Measurements from ENCODE around the gene DLG5.
A peak's percentile ranks its signal among the peaks of the same experiment; 100 is the strongest.

Gene DLG5

DNA sequence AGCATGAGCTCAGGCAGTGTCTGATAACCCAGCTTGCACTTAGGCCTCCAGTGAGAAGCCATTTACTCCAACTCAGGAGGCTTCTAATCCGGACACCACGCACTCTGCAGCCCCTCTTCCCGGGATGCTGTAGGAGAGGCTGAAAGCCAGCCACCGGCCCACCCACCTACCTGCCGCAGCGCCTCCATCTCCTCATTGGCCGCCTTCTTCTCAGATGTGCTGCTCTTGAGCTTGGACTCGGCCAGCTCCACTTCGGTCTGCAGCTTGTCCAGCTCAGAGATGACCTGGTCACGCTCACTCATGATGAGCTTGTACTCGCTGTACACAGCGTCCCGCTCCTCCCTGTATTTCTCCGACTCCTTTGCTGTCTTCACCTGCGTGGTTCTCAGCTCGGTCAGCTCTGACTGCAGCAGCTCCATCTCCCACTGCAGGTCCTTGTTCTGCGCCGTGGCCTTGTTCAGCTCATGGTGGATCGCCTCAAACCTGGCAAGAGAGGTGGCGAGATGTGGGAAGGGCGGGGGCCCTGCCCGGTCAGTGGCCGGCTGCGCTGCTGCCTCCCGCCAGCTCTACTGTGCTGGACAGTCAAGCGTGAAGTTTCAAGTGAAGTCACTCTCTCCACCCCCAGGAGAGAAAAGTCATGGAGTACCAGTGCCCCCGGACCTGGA, 84.7 kb downstream of the DLG5 start:
- DNase-seq, result no peak

DNA sequence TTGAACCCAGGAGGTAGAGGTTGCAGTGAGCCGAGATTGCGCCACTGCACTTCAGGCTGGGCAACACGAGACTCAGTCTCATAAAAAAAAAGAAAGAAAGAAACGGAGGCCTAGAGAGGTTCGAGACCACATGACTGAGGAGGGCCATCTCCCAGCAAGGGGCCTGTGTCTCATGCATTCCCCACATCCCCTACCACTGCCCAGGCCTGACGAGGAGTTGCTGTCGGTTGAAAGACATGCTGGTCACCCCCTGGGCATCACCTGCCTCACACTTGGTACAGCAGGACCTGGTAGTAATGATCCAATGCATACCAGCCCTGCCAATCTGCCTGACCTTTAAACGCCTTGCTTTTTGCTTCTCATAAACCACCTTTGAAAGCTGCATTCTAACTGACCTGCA, 85.9 kb downstream of the DLG5 start:
- DNase-seq, result no peak

DNA sequence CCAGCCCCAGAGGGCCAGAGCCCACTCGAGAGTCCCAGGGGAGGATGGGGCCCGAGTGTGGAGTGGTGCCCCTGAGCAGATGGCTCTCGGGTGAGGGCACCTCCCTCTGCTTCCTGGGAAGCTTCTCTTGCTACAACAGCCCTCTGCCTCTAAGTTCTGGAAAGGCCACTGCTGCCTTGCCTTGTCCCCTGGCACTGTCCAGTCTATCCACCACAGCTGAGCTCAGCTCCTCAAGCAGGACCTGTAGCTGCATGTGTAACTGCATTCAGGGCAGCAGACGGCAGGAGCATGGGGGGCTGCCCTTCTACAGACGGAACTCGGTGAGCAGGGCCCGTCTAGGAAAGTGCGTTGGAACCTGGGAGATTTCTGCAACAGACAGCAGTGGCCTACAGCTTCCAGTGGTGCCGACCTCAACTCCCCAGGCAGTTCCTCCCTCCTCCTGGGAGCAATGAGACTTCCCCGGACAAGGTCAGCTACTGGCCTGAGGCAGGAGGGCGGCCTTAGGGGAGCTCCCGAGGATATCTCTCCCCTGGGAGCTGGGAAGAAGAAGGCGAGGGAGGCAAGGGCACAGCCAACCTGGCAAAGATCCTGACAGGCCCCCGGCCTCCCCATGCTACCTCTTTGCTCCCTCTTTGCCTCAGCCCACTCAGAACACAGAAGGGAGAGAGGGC, 88.5 kb downstream of the DLG5 start:
- DNase-seq, result no peak

DNA sequence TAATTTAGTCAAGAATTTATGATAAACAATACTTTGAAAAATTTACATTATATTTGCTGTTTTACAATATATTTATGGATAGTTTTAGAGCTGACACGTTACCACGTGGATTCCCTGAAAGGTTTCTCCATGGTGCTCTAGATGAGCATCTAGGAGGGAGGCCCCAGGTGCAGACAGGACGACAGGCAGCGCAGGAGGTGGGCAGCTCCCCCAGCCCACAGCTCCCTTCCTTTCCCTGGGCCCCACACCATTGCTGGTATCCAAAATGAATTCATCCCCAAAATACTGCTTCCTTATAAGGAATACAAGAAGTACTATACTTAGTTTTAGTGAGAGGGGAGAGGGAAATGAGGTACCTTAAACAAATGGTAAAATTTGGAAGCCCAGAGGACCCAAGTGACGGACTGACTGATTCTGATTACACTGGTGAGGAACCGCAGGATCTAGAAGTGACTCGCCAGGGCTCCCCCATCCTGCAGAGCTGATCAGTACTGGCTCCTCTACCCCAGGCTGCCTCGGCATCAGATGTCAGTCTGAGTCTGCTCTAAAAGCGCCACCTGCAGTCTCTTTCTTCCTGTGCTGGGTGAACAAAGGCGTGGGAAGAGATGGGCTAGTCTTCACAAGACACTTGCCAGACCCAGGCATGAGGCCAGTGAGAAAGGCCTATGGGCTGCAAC, 89.2 kb downstream of the DLG5 start:
- no peak for DNase-seq

DNA sequence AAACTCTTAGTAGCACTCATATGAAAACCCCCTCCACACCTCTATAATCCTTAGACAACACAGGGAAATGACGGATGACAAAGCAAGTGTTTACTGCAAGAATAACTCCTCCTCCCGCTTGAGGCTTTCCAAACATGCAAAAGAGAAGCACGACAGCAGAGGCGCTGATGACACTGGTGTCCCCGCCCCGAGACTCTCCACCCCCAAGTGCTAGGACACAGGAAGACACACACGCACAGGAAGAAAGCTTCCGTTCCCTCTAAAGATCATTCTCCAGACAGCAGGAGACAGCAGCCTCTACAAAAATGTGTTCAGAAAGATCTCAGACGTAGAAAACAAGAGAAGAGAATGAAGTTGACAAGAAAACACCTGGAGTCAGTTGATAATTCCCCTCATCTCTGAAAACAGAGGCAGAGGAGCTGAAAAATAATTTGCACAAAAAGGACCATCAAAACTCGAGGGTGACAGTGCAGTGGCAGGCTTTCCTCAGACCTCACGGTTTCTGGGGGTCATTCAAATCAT, 90.2 kb downstream of the DLG5 start:
- peak; percentile 27 for DNase-seq

DNA sequence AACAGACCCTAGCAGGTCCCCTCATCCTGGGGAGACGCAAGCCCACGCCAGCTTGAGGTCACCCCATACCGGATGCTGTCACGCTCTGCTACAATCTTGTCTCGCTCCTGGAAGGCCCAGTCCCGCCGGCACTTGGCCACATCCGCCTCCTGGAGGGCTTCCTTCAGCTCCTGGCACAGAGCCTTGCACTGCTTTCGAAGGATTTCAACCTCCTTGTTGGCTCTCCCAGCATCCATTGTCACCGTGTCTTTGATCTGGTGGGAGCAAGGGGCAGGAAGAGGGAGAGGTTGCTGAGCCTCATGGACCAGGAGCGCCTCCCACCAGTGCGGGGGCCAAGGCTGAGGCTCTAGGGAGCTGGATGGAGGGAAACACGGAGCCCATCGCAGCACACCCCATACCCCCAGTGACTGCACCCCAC, 90.9 kb downstream of the DLG5 start:
- DNase-seq, result no peak

DNA sequence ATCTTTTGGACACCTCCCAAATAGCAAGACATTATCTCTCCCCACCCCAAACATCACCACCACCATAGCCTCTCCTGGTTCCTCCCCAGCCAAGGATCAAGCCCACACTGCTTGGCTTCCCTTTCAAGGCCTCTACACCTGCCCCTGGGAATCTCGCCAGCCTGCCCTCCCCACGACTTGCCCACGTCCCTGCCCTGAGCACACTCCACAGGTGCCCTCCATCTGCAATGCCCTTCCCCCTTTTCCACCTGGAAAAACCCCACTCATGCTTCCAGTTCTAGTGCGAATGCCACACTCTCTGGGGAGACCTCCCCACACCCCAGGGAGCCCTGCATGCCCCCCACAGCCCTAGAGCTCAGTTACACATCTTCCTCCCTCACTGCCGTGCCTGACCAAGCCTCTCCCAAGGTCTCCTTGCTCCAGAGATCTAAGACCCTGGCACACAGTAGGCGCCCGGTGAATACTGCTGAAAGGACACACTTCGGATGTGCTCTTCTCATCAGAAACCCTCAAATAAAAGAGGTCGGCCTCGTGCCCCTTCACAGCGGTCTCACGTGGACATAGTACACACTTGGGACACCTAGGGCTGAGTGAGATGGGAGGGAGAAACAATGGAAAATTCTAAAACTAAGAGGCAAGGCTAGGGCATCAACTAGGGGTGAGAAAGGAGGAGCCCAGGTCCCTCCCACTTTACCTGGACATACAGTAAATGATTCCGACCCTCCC, 91.4 kb downstream of the DLG5 start:
- no peak for DNase-seq

DNA sequence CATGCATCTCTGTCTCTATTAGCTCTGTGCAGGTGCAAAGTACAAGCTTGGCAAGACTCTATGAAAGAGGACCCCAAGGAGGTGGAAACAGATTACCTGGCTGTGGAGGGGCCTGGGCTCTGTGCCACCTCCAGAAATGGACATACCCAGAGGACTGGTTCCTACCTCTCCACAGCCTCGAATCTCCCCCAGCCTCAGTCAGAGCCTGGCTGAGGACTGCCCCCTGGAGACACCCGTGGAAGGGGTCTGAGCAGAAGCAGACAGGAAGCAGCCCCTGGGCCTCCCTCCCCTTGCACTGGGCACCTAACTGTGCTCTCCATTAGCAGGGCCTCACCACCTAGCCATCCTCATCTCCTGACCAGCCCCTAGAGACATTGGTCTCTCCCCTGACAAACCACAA, 92.0 kb downstream of the DLG5 start:
- DNase-seq, result no peak

DNA sequence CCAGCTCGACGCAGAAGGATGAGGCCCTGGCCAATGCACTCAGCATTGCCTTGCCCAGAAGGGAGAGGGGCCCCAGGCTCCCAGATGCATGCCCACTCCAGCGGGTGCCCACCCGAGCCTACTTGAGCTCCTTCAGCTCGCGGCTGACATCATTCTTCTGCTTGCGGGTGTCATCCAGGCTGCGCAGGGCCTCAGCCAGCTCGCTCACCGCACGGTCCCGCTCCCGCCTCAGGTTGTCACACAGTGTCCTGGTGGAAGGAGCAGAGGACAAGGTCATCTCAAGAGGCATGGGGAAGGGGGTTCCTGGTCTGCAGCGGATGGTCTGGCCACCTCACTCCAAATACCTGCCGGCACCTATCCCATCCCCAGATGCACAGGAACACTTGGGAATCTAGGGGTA, 92.8 kb downstream of the DLG5 start:
- no peak for DNase-seq

DNA sequence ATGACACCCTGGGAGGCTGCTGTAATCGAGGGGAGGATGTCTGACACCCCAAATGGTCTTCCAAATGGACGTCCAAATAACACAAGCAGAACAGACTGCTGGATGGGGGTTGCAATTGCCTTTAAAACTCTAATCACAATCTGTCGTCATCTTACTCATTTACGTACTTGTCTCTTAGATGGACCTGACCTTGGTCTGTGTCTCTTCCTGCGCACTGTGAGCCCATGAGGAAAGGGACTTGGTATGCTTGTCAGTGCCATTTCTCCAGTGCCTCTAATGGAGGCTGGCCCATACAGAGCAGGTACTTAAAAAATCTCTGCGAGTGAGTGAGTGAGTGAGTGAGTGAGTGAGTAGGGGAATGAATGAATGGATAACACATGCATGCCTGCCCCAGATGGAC, 93.3 kb downstream of the DLG5 start:
- DNase-seq, result no peak

DNA sequence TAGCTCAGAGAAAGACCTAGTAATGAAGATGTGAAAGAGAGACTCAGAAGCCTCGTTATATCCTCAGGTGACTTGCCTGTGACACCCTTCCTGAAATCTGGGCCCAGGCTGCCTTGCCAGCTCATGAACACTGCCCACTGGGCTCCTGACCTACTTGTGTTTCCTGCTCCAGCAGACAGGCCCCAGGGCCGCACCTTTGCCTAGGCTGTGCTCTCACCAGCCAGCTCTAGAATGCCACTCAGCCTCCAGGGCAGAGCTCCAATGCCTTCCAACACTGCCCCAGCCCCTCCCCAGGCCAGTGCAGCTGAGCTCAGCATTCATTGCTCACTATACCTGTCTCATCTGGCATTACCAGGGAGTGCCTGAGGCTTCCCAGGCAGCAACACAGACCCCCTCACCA, 94.3 kb downstream of the DLG5 start:
- peak; percentile 23 for DNase-seq

DNA sequence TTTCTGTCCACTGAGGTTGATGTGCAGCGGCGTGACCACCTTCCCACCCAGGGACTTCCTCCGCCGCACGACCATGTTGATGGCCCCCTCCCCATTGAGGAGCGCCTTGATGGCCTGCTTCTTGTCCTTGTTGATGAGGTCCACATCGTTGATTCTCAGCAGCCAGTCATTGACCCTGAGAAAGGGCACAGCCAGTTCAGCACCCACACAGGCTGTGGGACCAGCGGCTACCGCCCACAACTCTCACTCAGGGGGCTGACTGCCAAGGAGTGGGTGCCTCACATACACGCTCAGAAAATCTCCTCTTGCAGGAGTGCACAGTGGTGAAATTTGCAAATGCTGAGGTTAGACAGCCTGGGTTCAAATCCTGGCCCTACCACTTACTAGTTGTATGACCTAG, 97.2 kb downstream of the DLG5 start:
- DNase-seq, result no peak

DNA sequence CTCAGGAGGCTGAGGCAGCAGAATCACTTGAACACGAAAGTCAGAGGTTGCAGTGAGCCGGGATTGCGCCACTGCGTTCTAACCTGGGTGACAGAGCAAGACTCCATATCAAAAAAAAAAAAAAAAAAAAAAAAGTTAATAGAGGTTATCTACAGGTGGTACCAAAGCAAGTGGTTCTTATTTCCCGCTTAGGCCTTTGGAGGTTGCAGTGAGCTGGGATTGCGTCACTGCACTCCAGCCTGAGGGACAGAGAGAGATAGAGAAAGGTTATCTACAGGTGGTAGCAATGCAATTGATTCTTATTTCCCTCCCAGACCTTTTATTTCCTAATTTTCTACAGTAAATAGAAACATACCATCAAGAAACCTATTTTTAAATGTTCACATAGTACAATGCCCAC, 98.2 kb downstream of the DLG5 start:
- DNase-seq, result no peak

DNA sequence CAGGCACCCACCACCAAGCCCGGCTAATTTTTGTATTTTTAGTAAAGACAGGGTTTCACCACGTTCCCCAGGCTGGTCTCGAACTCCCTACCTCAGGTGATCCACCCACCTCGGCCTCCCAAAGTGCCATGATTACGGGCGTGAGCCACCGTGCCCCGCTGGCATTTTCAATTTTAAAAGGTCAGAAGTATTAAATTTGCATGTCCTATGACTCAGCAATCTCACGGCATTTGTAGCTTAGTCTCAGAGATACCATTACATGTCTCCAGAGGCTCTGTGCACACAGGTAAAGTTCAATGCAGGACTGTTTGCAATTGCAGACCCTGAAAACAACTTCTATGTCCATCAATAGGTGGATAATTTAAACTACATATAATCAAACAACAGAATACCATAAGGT, 99.2 kb downstream of the DLG5 start:
- DNase-seq, result no peak

DNA sequence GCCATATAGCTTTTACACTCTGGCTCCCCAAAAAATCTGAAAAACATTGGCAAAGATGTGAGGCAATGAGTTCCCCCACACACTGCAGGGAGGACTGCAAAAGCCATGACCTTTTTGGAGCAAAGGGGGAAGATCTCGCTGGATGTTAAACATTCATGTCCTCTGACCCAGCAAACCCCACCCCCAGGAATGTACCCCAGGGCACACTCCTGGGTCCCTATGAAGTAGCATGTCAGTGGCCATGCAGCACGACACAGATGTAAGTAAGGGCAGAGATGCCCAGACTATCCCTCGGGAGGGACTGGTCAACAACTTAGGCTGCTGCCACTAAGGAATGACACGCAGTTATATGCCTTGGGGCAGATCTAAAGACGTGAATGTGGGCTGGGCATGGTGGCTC, 100.6 kb downstream of the DLG5 start:
- DNase-seq, result no peak

DNA sequence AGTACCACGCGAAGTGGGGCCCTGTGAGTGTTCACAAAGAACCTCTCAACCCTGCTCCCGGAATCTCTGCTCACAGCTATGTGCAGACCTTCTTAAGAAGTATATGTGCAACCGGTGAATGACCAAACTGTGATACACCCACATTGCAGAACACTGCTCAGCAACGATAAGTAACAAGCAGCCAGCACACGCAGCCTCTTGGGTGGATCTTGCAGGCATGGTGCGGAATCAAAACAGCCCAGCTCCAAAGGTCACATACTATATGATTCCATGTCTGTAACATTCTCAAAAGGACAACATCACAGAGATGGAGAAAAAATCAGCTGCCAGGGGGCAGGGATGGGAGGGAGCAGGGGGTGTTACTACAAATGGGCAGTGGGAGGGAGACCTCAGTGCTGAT, 101.6 kb downstream of the DLG5 start:
- DNase-seq, result no peak

DNA sequence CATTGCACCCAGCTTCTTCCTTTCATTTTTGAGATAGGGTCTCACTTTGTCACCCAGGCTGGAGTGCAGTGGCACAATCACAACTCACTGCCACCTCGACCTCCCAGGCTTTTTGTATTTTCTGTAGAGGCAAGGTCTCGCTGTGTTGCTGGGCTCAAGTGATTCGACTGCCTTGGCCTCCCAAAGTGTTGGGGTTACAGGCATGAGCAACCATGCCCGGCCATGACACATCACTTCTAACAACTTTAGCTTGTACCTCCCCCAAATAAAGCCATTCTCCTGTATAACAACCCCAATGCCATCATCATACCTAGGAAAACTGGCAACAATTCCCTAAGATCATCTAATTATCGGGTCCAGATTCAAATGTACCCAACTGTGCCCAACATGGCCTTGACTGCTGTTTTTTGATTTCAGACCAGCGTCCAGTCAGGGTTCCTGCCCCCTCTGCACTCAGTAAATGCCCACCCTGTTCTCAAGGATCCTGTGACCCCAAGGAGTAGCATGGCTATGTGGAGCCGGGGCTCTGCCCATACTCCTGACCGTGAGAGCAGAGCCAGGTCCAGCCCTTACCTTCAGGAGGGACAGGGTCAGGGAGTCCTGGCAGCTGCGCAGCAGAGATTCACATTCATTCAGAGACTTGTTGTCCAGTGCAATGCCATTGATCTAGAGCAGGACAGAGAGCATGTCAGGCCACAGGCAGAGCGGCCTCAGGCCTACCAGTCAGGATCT, 102.6 kb downstream of the DLG5 start:
- no peak for DNase-seq

DNA sequence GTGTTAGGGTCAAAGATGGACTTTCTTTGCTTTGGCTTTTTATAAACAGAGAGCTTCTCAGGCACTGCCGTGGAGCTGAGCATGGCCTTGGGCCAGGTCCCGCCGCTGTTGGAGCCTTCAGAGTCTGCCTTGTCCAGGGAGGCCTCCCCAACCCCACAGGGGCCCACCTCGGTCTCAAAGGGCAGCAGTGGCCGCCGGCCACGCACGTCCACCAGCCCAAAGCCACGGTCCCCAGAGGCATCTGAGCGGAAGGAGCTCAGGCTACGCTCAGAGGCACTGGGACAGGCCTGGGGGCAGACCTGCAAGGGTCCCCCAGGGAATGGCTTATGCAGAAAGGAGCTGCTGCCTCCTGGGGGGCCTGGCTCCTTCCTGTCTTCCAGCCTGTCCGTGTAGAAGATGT, 105.0 kb downstream of the DLG5 start:
- no peak for DNase-seq

DNA sequence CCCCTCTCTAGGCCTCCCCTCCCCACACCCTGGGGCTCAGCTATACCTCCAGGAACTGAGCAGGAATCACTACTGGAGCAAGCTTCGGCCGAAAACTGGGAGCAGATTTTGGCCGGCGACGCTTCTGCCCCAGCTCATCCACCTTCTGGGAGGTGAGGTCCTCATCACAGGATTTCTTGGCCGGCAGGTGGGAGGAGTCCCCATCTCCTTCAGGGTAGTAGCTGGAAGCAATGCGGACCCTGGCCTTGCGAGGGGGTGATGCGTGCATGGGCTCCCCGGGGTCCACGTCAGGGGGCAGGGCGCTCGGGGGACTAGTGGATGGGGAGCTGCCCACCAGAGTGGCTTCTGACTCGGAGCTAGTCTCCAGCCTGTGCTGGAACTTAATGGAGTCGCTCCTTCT, 105.5 kb downstream of the DLG5 start:
- no peak for DNase-seq

DNA sequence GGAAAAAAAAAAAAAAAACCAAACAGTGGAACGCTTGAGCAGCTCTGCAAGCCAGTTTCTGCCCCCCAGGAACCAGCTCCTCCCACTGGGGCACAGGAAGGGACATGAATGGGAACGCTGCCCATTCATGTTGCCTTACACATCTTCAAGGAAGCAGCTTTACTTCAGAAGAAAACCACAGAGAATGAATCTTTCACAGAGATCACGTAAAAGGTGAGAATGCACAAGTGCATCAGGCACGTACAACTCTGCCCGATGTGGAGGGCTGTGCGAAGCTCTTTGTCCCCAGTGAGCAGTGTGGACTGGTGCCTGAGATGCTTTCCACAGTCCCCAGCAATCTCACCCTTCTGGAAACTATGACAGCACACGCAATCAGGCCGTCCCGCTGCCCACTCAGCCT, 106.2 kb downstream of the DLG5 start:
- DNase-seq, result no peak

DNA sequence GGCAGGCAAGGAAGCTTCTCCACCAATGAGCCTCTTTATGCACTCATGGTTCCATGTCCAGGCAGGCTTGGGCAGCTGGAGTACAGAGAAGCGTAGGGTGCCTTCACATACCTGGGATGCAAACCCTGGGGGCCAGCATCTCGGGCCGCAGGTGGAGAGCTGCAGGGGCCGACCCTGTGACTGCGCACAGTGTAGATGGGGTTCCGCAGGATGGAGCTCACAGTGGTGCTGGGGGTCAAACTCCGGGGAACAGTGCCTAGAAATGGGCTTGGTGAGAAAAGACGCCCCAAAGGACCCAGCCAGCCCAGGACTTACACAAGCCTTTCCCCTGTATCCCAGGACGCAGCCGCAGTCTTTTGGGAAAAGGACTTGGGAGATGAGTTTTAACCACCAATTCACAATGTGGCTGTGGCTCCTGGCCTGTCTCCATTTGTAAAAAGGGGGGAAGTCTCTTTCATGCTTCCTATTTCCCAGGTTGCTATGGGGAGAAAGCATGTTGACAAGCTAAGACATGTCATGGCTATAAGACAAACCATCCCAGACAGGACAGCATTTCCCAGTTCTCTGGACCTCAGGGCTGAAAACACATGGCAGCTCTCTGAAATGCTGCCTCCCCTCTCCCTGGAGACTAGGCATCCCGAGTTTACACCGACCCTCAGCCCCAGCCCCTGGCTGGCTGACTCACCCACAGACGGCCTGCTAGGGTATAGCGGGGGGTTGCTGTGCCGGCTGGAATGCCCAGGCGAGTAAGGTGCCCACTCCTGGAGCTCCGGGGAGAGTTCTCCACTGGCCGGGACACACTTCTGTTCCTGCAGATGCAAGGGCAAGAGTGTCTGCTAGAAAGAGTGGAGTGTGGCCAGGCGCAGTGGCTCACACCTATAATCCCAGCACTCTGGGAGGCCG, 107.1 kb downstream of the DLG5 start:
- DNase-seq, result no peak

DNA sequence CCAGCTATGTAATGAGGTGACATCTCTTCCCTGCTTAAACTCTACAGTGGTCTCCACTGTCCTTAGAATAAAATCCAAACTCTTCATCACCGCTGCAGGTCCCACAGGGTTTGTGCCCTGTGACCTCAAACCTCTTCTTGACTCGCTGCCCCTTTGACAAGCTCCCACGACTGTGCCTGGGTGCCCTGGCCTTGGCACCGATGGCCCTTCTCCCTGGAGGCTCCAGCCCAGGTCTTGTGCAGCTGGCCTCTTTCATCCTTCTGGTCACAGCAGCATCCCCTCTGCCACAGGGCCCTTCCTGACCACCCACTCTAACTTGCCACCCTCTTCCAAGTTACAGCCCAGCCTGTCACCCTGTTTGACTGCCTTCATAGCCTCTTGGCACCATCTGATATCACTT, 108.2 kb downstream of the DLG5 start:
- DNase-seq, result no peak

Data from activated gamma-delta T cell (primary cell).